Stimulated activated CD4-positive, alpha-beta T cell treated with anti-CD3 and anti-CD28 coated beads, Interleukin-1b, Interleukin-23, amount 100 ng/mL, for 48 hours (primary cell): ENCODE results near the gene NBAS.
"Not testable (repeated sequence)": the region's sequence is repeated elsewhere in the genome, so short reads cannot be mapped to it uniquely, and the experiment has no call there.

Experiments used
- DNase-seq: peaks from one replicate; pipeline ENCODE4 v3.0.0-alpha.2; 2020

Gene NBAS

GRCh38 chr2:15520346-15520745, 40.8 kb downstream of the NBAS start:
- no peak for DNase-seq

- DNase-seq, result not testable (repeated sequence)
Observed at GRCh38 chr2:15518759-15519158, 42.4 kb downstream of the NBAS start.

DNA sequence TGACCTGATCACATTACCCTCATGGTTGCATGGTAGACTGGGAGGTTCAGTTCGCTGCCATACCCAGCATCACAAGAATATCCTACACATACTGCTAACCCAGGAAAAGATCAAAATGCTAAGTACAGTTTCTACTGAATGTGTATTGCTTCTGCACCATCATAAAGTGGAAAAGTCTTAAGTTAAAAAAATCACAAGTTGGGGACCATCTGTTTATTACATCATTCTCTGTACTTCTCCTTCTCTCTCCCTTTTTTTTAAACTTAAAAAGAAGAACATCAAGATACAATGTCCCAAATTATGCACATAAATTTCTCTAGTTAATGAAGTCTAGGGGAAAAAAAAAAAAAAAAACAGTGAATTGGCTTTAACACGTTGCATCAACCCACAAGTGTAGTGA, 43.3 kb downstream of the NBAS start:
- DNase-seq, result no peak

GRCh38 chr2:15511686-15512085, 49.4 kb downstream of the NBAS start:
- DNase-seq, result no peak

DNA sequence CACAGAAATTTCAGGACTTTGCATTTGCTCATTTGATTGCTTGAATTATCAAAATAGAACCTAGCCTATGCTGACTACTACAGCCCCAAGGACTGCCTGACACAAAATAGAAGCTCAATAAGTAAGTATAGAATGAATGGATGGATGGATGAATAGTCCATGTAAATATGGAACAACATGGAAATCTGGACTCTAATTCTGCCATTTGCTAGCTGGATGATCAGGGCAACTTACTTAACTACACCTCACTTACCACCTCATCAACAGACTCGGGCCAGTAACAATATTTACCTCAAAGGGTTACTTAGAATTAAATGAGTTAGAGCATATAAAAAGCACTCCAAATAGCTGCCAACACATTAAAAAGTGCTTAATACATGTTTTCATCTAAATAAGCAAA, 50.6 kb downstream of the NBAS start:
- DNase-seq, result no peak

- no peak for DNase-seq
Observed at GRCh38 chr2:15510131-15510530, 51.0 kb downstream of the NBAS start.

GRCh38 chr2:15507697-15508096, 53.4 kb downstream of the NBAS start:
- no peak for DNase-seq

- DNase-seq, result no peak
Observed at GRCh38 chr2:15507061-15507460, 54.1 kb downstream of the NBAS start.

DNA sequence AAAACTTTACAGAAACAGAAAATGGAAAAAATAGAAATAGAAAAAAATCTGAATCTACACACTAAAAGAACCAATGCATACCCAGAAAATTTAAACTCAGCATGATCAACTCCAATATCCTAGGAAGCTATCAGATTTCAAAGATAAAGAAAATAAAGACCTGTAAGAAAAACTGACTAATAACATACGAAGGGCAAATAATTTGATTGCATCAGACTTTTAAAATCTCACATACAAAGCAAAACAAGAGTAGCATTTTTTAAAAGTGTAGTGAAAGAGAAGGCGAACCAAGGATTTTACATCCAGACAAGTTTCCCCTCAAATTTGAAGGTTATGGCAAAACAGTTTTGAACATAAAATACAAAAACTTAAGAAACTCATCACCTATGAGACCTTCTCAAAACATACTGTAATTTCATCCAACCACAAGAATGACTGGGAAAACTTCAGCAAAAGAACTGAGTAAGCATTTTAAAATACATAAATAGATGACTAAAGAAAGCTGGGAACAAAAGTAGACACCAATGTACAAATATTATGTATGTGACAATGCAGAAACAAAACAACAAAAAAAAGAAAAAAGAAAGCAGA, 54.8 kb downstream of the NBAS start:
- DNase-seq, result no peak

- DNase-seq, result no peak
Observed at GRCh38 chr2:15504882-15505663, 56.1 kb downstream of the NBAS start.

GRCh38 chr2:15499251-15499650, 61.9 kb downstream of the NBAS start:
- DNase-seq, result not testable (repeated sequence)

GRCh38 chr2:15498554-15498953, 62.6 kb downstream of the NBAS start:
- no peak for DNase-seq

DNA sequence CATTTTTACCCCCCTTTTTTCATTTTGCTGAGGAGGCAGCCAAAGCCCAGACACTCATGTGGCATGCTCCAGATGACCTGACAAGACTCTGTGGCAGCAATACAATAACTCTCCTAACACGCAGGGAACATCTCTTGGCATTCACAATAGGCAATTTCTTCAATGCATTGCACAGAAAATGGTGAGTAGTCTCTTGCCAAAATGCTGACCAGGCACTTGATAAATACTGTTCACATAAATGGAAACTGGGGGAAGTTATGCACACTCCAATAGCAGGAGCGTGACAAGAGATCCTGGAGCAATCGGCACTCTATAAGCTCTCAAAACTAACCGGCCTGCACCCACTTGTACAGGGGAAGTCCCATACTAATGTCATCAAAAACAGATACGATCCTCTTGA, 66.3 kb downstream of the NBAS start:
- DNase-seq, result no peak

DNA sequence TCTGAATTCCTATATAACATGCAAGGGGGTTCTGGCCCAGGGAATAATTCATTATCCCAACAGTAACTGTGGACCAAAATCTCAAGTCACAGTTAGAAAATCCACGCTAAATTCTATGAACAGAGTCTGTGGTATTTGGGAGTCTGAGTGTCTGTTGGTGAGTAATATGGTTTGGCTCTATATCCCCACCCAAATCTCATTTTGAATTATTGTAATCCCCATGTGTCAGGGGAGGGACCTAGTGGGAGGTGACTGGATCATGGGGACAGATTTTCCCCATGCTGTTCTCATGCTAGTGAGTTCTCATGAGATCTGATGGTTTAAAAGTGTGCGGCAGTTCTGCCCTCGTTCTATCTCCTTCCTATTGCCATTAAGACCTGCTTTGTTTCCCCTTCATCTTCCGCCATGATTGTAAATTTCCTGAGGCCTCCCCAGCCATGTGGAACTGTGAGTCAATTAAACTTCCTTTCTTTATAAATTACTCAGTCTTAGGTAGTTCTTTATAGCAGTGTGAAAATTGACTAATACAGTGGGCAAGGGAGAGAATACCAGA, 68.3 kb downstream of the NBAS start:
- DNase-seq, result no peak

GRCh38 chr2:15486770-15487169, 74.4 kb downstream of the NBAS start:
- no peak for DNase-seq

GRCh38 chr2:15485949-15486348, 75.2 kb downstream of the NBAS start:
- DNase-seq, result no peak

- DNase-seq, result no peak
Observed at GRCh38 chr2:15481000-15481399, 80.1 kb downstream of the NBAS start.

DNA sequence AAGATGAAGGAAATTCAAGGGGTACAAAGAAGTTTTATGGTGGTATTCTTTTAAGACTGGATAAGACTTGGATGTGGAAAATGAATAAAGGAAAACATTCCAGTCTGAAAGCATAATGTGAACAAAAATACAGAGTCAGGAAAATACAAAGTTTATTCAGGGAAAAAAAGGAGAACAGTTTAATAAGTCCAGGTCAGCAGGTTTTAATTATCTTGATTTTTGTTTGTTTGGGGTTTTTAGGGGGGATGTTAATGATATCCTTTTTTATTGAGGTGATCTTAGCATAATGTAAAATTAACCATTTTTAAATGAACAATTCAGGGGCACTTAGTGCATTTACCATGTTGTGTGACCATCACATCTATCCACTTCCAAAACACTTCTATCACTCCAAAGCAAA, 80.6 kb downstream of the NBAS start:
- no peak for DNase-seq

- no peak for DNase-seq
Observed at GRCh38 chr2:15472876-15473275, 88.3 kb downstream of the NBAS start.

DNA sequence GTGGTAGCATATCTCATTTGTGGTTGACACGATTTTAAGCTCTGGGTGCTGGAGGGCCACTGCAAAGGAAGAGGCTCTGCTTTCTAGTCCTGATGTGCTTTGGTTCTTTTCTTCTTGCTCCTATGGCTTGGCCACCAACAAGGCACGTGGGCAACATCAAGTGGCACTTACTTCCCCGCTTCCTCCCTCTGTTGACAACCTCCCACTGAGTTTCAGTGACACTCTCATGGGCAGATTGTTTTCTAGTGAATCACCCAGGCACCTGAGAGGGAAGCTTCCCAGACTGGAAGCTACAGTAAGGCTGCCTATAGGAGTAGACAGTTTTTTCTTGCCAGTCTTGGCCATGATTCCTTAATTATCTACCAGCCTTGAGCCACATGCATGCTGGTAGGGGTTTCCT, 89.0 kb downstream of the NBAS start:
- no peak for DNase-seq

- DNase-seq, result no peak
Observed at GRCh38 chr2:15471606-15472005, 89.5 kb downstream of the NBAS start.

DNA sequence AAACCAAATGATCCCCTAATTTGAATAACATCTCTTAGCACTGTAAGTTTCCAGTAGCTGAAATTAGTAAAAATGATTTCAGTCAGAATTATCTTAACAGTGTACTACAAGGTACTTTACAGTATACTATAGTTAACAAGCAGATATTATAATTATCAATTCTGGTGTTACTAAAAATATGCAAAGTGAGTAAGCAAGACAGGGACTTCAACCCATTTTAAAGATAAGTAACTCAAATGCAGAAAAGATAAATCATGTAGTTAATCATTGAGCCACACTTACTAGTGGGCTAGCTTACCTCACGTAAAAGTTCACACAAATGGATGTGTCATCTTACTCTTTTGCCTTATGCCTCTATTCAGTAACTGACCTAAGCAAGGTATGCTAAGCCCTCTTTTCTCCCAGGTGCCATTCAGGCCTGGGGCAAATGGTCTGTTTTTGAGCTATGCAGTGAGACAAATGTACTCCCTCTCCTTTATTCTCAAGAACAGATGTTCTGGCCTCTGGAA, 101.0 kb downstream of the NBAS start:
- no peak for DNase-seq

GRCh38 chr2:15458277-15458676, 102.9 kb downstream of the NBAS start:
- no peak for DNase-seq

- DNase-seq, result no peak
Observed at GRCh38 chr2:15457868-15458267, 103.3 kb downstream of the NBAS start.
